HepG2 (cell line): Measurements from ENCODE around the gene PGPEP1. TPM values are rescaled to one million over a fixed set of nuclear protein-coding genes. Genes with fewer than 3 reads are reported as not detected.
A peak's percentile ranks its signal among the peaks of the same experiment; 100 is the strongest.

ENCODE experiments used
- AFF4 ChIP-seq: sonication (generic); formaldehyde crosslinking; IDR thresholded peaks from 2 replicates; pipeline ENCODE4 v1.4.0; 2020; ENCODE audit warnings: missing genetic modification reagents
- AKNA ChIP-seq: sonication (generic); formaldehyde crosslinking; IDR thresholded peaks from 2 replicates; pipeline ENCODE4 v1.4.0; 2020; ENCODE audit warnings: missing genetic modification reagents, borderline replicate concordance
- ARNT2 ChIP-seq: sonication (generic); formaldehyde crosslinking; IDR thresholded peaks from 2 replicates; pipeline ENCODE4 v1.8.0; 2022; ENCODE audit warnings: mild to moderate bottlenecking, low read depth, missing genetic modification reagents, moderate library complexity
- HDAC1 ChIP-seq: sonication (generic); formaldehyde crosslinking; IDR thresholded peaks from 2 replicates; pipeline ENCODE4 v1.5.1; 2020; ENCODE audit warnings: mild to moderate bottlenecking, missing genetic modification reagents
- HIC2 ChIP-seq: sonication (generic); formaldehyde crosslinking; IDR thresholded peaks from 2 replicates; pipeline ENCODE4 v1.9.0; 2022; ENCODE audit warnings: low read depth, missing genetic modification reagents
- IKZF4 ChIP-seq: sonication (generic); formaldehyde crosslinking; IDR thresholded peaks from 2 replicates; pipeline ENCODE4 v1.5.1; 2020; ENCODE audit warnings: borderline replicate concordance, mild to moderate bottlenecking, low read depth, missing genetic modification reagents; ENCODE audit errors: not compliant biosample characterization
- IRF2 ChIP-seq: IDR thresholded peaks from 2 replicates; pipeline ENCODE4 v1.6.1; 2018; ENCODE audit warnings: missing genetic modification reagents, missing compliant biosample characterization
- KDM2A ChIP-seq: sonication (generic); formaldehyde crosslinking; IDR thresholded peaks from 2 replicates; pipeline ENCODE4 v1.4.0; 2020; ENCODE audit warnings: low read depth, missing genetic modification reagents, borderline replicate concordance
- MBD4 ChIP-seq: IDR thresholded peaks from 2 replicates; pipeline ENCODE4 v1.6.1; 2012; ENCODE audit warnings: low read length, inconsistent platforms, borderline replicate concordance
- MIER3 ChIP-seq: IDR thresholded peaks from 2 replicates; pipeline ENCODE4 v1.6.1; 2016; ENCODE audit warnings: missing compliant biosample characterization, borderline replicate concordance
- POLR2AphosphoS5 ChIP-seq: IDR thresholded peaks from 2 replicates; pipeline ENCODE4 v1.6.1; 2012; ENCODE audit warnings: low read depth, low read length
- RXRA ChIP-seq: sonication (generic); formaldehyde crosslinking; IDR thresholded peaks from 2 replicates; pipeline ENCODE4 v1.5.1; 2020; ENCODE audit warnings: missing genetic modification reagents
- ZBTB44 ChIP-seq: sonication (generic); formaldehyde crosslinking; IDR thresholded peaks from 2 replicates; pipeline ENCODE4 v1.4.0; 2020; ENCODE audit warnings: missing genetic modification reagents
- ZNF501 ChIP-seq: sonication (generic); formaldehyde crosslinking; IDR thresholded peaks from 2 replicates; pipeline ENCODE4 v1.5.1; 2020; ENCODE audit warnings: mild to moderate bottlenecking, moderate library complexity, missing genetic modification reagents
- ZNF660 ChIP-seq: sonication (generic); formaldehyde crosslinking; IDR thresholded peaks from 2 replicates; pipeline ENCODE4 v1.5.1; 2020; ENCODE audit warnings: mild to moderate bottlenecking, low read depth, missing genetic modification reagents, borderline replicate concordance
- ZNF747 ChIP-seq: sonication (generic); formaldehyde crosslinking; IDR thresholded peaks from 2 replicates; pipeline ENCODE4 v1.8.1; 2023; ENCODE audit warnings: missing genetic modification reagents, mild to moderate bottlenecking, borderline replicate concordance
- ZNF773 ChIP-seq: sonication (generic); formaldehyde crosslinking; IDR thresholded peaks from 2 replicates; pipeline ENCODE4 v1.4.0; 2020; ENCODE audit warnings: missing genetic modification reagents, borderline replicate concordance
- polyA plus RNA-seq, 8 experiments: library from polyadenylated mRNA; depleted of rRNA in 3 of 8; stranded (reverse) in 7 of 8; unstranded in 1 of 8; fragments of >200 nt; fragmentation: Illumina TruSeq in 4 of 8; extraction: Trizol in 4 of 8; gene quantifications; 2 replicates each; pipeline versions ENCODE4 v1.2.1 to v1.2.3, GENCODE V29; 2011 to 2016; ENCODE audit warnings: low read depth in 4 of 8, missing spikeins in 1 of 8, mixed read lengths in 1 of 8; ENCODE audit not compliant: insufficient read depth in 1 of 8
- total RNA-seq, 5 experiments: library from RNA; depleted of rRNA; stranded (reverse); fragments of >200 nt; fragmentation: Illumina TruSeq; extraction: Trizol; gene quantifications; 2 replicates each; pipeline ENCODE4 v1.2.3, GENCODE V29; 2016; ENCODE audit warnings: low read depth in 1 of 5

The PGPEP1 gene
- total and polyA plus RNA-seq, 2 of the 13 experiments (the other 11 are each of a cell fraction or from before 2014, with no cell fraction given), result 53.1 to 56.6 TPM

DNA sequence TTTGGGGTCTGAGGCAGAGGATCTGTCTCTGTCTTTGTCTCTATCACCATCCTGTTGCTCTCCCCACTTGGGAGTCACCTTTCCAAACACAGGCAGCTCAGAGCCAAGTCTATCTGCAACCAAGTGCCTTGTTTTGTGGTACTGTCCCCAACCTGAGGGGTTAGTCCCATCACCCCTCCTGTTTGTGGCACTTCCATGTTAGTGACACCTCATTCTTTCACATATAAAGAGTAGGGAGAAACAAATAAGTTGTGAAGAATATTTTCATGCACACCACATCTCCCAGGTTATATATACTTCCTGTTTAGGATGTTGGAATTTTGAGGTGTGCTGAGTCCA, 49.3 kb downstream of the PGPEP1 start (continued):
- TF ChIP-seq HIC2 (CRISPR knock-in tag), result no peak
- no peak for TF ChIP-seq IKZF4 (CRISPR knock-in tag)
- TF ChIP-seq ZBTB44 (CRISPR knock-in tag), result no peak
- no peak for TF ChIP-seq ZNF501 (CRISPR knock-in tag)
- peak; percentile 33; the same call in 1 of the 2 replicates for TF ChIP-seq AFF4 (CRISPR knock-in tag)
- no peak for TF ChIP-seq RXRA
- TF ChIP-seq POLR2AphosphoS5, result peak; percentile 84
- TF ChIP-seq IRF2 (CRISPR knock-in tag), result no peak
- peak; percentile 43; the same call in 1 of the 2 replicates for TF ChIP-seq ZNF747 (CRISPR knock-in tag)
- TF ChIP-seq KDM2A, result peak; percentile 8; the same call in 1 of the 2 replicates
- TF ChIP-seq HDAC1 (CRISPR knock-in tag), result 0 out of 2 replicates have a peak, but pooled peaks have one; percentile 28
- TF ChIP-seq MIER3 (CRISPR knock-in tag), result 0 out of 2 replicates have a peak, but pooled peaks have one; percentile 7
- peak; percentile 7; the same call in 1 of the 2 replicates for TF ChIP-seq ZNF773 (CRISPR knock-in tag)
- TF ChIP-seq AKNA, result no peak
- 0 out of 2 replicates have a peak, but pooled peaks have one; percentile 22 for TF ChIP-seq ARNT2 (CRISPR knock-in tag)
- TF ChIP-seq MBD4, result 0 out of 2 replicates have a peak, but pooled peaks have one; percentile 72
- TF ChIP-seq ZNF660 (CRISPR knock-in tag), result no peak
